GM12865 (cell line): ENCODE results near the gene XPO5.
"Not testable (repeated sequence)": the region's sequence is repeated elsewhere in the genome, so short reads cannot be mapped to it uniquely, and the experiment has no call there.

Experiments used
- DNase-seq: peaks from one replicate; pipeline ENCODE4 v3.0.0; 2010; ENCODE audit warnings: low read depth
- H3K4me3 ChIP-seq: 2 replicates; pipeline ENCODE4 v1.5.1; 2011; ENCODE audit warnings: mild to moderate bottlenecking, low read depth, low read length, control low read depth
- TF ChIP-seq, protein P1 (sequence below): IDR thresholded peaks from 2 replicates; pipeline ENCODE4 v1.5.1; 2011; ENCODE audit warnings: low read length, control low read depth, low read depth, inconsistent platforms; ENCODE audit not compliant: insufficient read depth; ENCODE audit errors: missing control alignments

The XPO5 gene

DNA sequence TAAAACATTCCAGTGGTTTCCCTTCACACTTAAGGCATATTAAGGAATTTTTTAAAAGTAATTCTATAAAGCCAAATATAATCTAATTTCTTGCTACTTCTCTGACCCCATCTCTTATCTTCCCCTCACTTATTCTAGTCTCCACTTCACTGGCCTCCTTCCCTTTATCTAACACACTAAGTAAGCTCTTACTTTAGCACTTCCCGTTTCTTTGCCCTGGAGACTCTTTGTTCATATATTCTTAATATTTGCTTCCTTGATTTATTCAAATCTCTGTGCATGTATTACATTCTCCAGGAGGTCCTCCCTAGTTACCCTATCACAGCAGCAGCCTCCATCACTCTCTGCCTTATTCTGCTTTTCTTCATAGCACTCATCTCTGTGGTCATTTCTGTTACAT is 33.0 kb upstream of the XPO5 start:
- no peak overlapping the region for H3K4me3 ChIP-seq
- TF ChIP-seq, protein P1, sequence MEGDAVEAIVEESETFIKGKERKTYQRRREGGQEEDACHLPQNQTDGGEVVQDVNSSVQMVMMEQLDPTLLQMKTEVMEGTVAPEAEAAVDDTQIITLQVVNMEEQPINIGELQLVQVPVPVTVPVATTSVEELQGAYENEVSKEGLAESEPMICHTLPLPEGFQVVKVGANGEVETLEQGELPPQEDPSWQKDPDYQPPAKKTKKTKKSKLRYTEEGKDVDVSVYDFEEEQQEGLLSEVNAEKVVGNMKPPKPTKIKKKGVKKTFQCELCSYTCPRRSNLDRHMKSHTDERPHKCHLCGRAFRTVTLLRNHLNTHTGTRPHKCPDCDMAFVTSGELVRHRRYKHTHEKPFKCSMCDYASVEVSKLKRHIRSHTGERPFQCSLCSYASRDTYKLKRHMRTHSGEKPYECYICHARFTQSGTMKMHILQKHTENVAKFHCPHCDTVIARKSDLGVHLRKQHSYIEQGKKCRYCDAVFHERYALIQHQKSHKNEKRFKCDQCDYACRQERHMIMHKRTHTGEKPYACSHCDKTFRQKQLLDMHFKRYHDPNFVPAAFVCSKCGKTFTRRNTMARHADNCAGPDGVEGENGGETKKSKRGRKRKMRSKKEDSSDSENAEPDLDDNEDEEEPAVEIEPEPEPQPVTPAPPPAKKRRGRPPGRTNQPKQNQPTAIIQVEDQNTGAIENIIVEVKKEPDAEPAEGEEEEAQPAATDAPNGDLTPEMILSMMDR = no peak
- DNase-seq = no peak

- TF ChIP-seq, protein P1 = peak; percentile 74
- DNase-seq = peak; percentile 71
- H3K4me3 ChIP-seq = no peak overlapping the region
These were observed 32.5 kb upstream of the XPO5 start for GRCh38 chr6:43608310-43608763.

DNA sequence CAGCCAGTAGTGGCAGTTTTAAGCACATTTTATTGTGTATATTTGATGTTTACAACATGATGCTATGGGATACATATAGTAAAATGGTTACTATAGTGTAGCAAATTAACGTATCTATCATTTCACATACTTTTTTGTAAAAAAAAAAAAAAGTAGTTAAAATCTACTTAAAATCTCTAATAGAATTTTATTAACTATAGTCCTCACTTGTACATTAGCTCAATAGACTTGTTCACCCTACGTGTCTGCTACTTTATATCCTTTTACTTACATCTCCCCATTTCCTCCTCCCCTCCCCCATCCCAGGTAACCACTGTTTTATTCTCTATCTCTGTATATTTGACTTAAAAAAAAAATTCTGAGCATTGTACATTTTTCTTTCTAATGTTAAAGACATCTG is 30.2 kb upstream of the XPO5 start:
- TF ChIP-seq, protein P1 = no peak
- no peak for DNase-seq
- H3K4me3 ChIP-seq = no peak overlapping the region

GRCh38 chr6:43604174-43604573 is 28.3 kb upstream of the XPO5 start:
- TF ChIP-seq, protein P1 = no peak
- H3K4me3 ChIP-seq = no peak overlapping the region
- no peak for DNase-seq

DNA sequence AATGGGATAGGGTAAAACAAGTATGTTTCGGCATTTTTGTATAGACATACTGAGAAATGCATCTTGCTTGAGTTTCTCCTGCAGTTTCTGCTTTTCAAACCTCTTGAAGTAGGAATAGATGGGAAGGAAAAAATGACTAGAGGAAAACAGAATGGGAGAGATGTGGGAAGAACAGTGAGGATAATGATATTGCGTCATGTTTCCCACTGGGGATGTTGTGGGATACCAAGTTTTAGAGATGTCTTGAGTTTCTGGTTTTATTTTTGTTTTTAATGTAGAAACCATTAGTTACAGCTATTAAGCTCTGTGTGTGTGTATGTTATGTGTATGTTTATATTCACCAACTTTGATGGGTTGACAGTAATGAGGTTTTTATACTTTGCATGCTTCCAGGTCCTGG is 24.8 kb upstream of the XPO5 start:
- TF ChIP-seq, protein P1 = no peak
- no peak overlapping the region for H3K4me3 ChIP-seq
- no peak for DNase-seq

DNA sequence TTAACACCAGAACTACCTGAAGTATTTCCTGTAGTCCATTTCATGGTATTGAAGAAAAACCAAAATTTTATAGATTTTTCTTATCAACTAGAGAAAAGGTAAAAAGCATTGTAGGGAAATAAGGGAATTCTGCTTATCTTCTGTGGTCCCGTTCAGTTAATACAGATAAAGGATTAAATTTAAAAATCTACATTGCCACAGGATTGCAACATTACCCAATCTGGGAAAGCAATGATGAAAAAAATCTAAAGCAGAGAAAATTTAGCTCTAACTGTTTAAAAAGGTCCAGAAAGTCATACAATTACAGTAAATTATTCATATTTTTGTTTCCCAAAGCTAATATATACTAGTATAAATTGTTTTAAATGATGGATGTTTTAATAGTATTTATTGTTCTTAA is 18.1 kb upstream of the XPO5 start:
- DNase-seq = no peak
- TF ChIP-seq, protein P1 = no peak
- no peak overlapping the region for H3K4me3 ChIP-seq

DNA sequence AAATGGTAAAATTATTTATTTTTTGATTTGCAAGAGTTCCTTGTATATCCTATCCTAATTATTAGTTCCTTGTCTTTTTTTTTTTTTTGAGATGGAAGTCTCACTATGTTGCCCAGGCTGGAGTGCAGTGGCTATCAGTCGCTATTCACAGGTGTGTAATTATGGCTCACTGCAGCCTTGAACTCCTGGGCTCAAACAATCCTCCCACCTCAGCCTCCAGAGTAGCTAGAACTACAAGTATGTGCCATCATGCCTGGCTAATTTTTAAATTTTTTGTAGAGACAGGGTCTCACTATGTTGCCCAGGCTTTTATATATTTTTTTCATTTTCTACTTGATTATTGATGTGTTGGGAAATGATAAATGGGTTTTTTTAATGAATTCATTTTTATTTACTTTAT is 13.7 kb upstream of the XPO5 start:
- not testable (repeated sequence) for DNase-seq, H3K4me3 ChIP-seq

DNA sequence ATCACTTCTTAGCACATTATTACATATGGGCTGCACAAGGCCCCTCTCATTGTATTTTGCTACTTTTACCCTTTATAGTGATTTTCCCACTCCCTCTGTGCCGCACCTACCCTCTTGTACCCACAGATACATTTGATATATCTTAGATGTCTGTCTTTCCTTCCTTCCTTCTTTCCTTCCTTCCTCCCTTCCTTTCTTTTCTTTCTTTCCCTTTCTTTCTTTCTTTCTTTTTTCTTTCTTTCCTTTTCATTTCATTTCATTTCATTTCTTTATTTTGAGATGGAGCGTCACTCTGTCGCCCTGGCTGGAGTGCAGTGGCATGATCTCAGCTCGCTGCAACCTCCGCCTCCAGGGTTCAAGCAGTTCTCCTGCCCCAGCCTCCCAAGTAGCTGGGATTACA is 12.4 kb upstream of the XPO5 start:
- TF ChIP-seq, protein P1 = no peak

More for the DNA sequence above, 12.4 kb upstream of the XPO5 start:
- no peak for DNase-seq
- no peak overlapping the region for H3K4me3 ChIP-seq
